Lung (tissue), 12 donors: ENCODE measurements around the gene HMG20A. TPM values are rescaled to one million over a fixed set of nuclear protein-coding genes. Genes with fewer than 3 reads are reported as not detected.

Source experiments
- ATAC-seq: fragments of 200-7000 bp; cut with Tn5 transposase; one replicate; pipeline ENCODE4 v1.9.1; 2020; ENCODE audit warnings: moderate number of reproducible peaks; ENCODE audit not compliant: insufficient read depth, low FRiP score
- DNase-seq, 3 donors: peaks; one replicate each; pipeline ENCODE4 v3.0.0-alpha.2; 2013 to 2017
- H3K27ac ChIP-seq, 2 donors: one replicate each; pipeline ENCODE4 v1.5.1; 2013; ENCODE audit warnings: mild to moderate bottlenecking in 2 of 2, moderate library complexity in 2 of 2, control low read depth in 1 of 2, inconsistent platforms in 1 of 2, low read depth in 1 of 2, low read length in 1 of 2
- H3K27me3 ChIP-seq, 3 donors: one replicate each; pipeline ENCODE4 v1.5.1; 2013; ENCODE audit warnings: low read length in 2 of 3; ENCODE audit not compliant: control insufficient read depth in 3 of 3, insufficient read depth in 3 of 3
- H3K36me3 ChIP-seq, 4 donors: one replicate each; pipeline ENCODE4 v1.5.1; 2013; ENCODE audit warnings: low read length in 4 of 4, mild to moderate bottlenecking in 1 of 4, moderate library complexity in 1 of 4; ENCODE audit not compliant: control insufficient read depth in 4 of 4, insufficient read depth in 4 of 4
- H3K4me1 ChIP-seq, 5 donors: one replicate each; pipeline ENCODE4 v1.5.1; 2013; ENCODE audit warnings: low read length in 5 of 5, mild to moderate bottlenecking in 2 of 5, moderate library complexity in 1 of 5; ENCODE audit not compliant: control insufficient read depth in 5 of 5, insufficient read depth in 5 of 5
- H3K4me3 ChIP-seq: one replicate; pipeline ENCODE4 v1.5.1; 2013; ENCODE audit warnings: mild to moderate bottlenecking, control low read depth, moderate library complexity
- H3K9ac ChIP-seq, 2 donors: one replicate each; pipeline ENCODE4 v1.5.1; 2013; ENCODE audit warnings: low read length in 2 of 2, control low read depth in 1 of 2; ENCODE audit not compliant: insufficient read depth in 1 of 2
- H3K9me3 ChIP-seq, 4 donors: one replicate each; pipeline ENCODE4 v1.5.1; 2013; ENCODE audit warnings: low read length in 3 of 4, mild to moderate bottlenecking in 1 of 4, moderate library complexity in 1 of 4; ENCODE audit not compliant: control insufficient read depth in 4 of 4, insufficient read depth in 3 of 4
- WGBS, 2 donors: extraction: QIAGEN DNeasy Blood & Tissue Kit; methylation state at CpG; one replicate each; pipeline ENCODE4 v1.1.7; 2013; 5-methylcytosine and 5-hydroxymethylcytosine counted together
- polyA plus RNA-seq, 2 donors: library from polyadenylated mRNA; stranded (reverse); fragments of 200-250 nt; gene quantifications; one replicate each; pipeline ENCODE4 v1.2.1, GENCODE V29; 2013
- total RNA-seq, 2 donors: library from RNA; depleted of rRNA in 1 of 2; stranded (reverse); fragments of >200 nt in 1 of 2; gene quantifications; one replicate each; pipeline ENCODE4 v1.2.1, GENCODE V29; 2014 to 2021
- TF ChIP-seq, protein P1 (sequence below): IDR thresholded peaks from 2 replicates; pipeline ENCODE4 v1.5.1; 2012; ENCODE audit warnings: mild to moderate bottlenecking; ENCODE audit errors: control extremely low read depth, extremely low read depth
- donor health status: control.
- donor health status: control.
- donor health status: Bipolar disorder and iron deficiency.
- donor health status: healthy.
- donor health status: DM: yes; HTN: yes; CAD: no.

HMG20A gene
- total and polyA plus RNA-seq, 4 donors, result 12.7 to 63.9 (median 23.4) TPM

DNA sequence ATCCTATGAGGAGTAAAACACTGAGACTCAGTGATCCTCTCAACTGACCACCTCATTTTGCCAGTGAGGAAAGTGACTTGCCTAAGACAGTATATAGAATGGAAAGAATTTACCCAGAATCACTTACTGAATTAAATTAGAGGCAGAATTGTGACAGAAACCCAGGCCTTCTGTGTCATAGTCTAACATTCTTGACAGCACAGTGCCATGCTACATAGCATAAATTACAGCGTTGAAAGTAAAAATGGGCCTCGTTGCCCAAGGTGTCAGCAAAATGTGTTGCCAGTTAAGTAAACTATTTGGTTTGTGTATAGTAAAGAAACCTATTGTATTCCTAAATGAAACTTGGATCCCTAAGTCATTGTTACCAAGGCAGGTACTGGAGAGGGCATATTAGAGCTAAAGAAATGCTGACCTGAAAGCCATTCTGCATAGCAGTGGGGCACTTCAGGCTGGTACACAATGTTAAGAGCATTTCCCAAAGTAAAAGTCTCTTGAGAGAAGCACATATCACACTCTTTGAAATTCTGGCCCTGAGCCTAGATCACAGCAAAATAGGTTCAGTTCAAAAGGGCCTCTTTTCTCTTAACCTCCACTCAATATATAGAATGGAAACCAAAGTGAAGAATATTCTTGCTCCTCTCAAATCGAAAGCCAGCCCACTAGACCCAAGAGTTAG, 53.8 kb downstream of the HMG20A start:
- peaks cover 0 to 14% (median 9%) of the 10 kb centered on the region in 5 donors for H3K4me1 ChIP-seq
- peak; percentile 47 for ATAC-seq
- H3K36me3 ChIP-seq, result peaks cover 6 to 35% (median 20%) of the 10 kb centered on the region in 4 donors
- H3K27me3 ChIP-seq, result no peaks in the 10 kb centered on the region
- no peak overlapping the region for H3K9ac ChIP-seq
- no peaks in the 10 kb centered on the region for H3K9me3 ChIP-seq
- H3K4me3 ChIP-seq, result no peak overlapping the region
- H3K27ac ChIP-seq, result peak overlapping the region in 1 of 2 donors; percentile 87
- TF ChIP-seq, protein P1, sequence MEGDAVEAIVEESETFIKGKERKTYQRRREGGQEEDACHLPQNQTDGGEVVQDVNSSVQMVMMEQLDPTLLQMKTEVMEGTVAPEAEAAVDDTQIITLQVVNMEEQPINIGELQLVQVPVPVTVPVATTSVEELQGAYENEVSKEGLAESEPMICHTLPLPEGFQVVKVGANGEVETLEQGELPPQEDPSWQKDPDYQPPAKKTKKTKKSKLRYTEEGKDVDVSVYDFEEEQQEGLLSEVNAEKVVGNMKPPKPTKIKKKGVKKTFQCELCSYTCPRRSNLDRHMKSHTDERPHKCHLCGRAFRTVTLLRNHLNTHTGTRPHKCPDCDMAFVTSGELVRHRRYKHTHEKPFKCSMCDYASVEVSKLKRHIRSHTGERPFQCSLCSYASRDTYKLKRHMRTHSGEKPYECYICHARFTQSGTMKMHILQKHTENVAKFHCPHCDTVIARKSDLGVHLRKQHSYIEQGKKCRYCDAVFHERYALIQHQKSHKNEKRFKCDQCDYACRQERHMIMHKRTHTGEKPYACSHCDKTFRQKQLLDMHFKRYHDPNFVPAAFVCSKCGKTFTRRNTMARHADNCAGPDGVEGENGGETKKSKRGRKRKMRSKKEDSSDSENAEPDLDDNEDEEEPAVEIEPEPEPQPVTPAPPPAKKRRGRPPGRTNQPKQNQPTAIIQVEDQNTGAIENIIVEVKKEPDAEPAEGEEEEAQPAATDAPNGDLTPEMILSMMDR, result no peak
- DNase-seq, result peak in 2 of 3 donors; percentile 58 to 84
- 59 to 89% methylated on average over 3 of the region's 3 CpGs for WGBS, 2 donors

- DNase-seq, result no peak
- peaks cover 7 to 35% (median 23%) of the 10 kb centered on the region in 4 donors for H3K36me3 ChIP-seq
- no peaks in the 10 kb centered on the region for H3K9me3 ChIP-seq
- peak overlapping the region in 1 of 2 donors; percentile 87 for H3K27ac ChIP-seq
- H3K9ac ChIP-seq, result no peak overlapping the region
- TF ChIP-seq, protein P1, result no peak
- ATAC-seq, result no peak
- no peak overlapping the region for H3K4me3 ChIP-seq
- peaks cover 0 to 14% (median 9%) of the 10 kb centered on the region in 5 donors for H3K4me1 ChIP-seq
- H3K27me3 ChIP-seq, result no peaks in the 10 kb centered on the region
- WGBS, 2 donors, result 86 to 90% methylated on average over 2 of the region's 2 CpGs
These were observed 54.3 kb downstream of the HMG20A start for GRCh38 chr15:77475001-77475400.

GRCh38 chr15:77475898-77476297, 55.2 kb downstream of the HMG20A start:
- no peak for ATAC-seq
- 76 to 94% methylated on average over 5 of the region's 5 CpGs for WGBS, 2 donors
- no peaks in the 10 kb centered on the region for H3K27me3 ChIP-seq
- peak in 1 of 3 donors; percentile 68 for DNase-seq
- H3K36me3 ChIP-seq, result peaks cover 6 to 34% (median 21%) of the 10 kb centered on the region in 4 donors
- H3K4me1 ChIP-seq, result peaks cover 0 to 14% (median 11%) of the 10 kb centered on the region in 5 donors
- TF ChIP-seq, protein P1, result no peak
- H3K9me3 ChIP-seq, result no peaks in the 10 kb centered on the region
- no peak overlapping the region for H3K4me3 ChIP-seq
- H3K27ac ChIP-seq, result peak overlapping the region in 1 of 2 donors; percentile 1
- H3K9ac ChIP-seq, result no peak overlapping the region
